PC-9 (cell line): ENCODE measurements around the gene MARCHF3. TPM values are rescaled to one million over a fixed set of nuclear protein-coding genes. Genes with fewer than 3 reads are reported as not detected.

Experiments used
- BruUV-seq: library from RNA; stranded (reverse); fragments of 400-500 nt; replicated peaks from 2 replicates; lab custom pipeline; 2021; lab: Mats Ljungman, UMichigan
- CTCF ChIA-PET: fragments of 300-600 bp; sonication (Branson Sonifier 250); formaldehyde crosslinking; loops from one replicate; lab custom pipeline; 2022; ENCODE audit warnings: antibody characterized with exemption; lab: Charles Lee
- POLR2A ChIA-PET: fragments of 300-600 bp; sonication (Branson Sonifier 250); formaldehyde crosslinking; loops from one replicate; lab custom pipeline; 2022; ENCODE audit warnings: antibody characterized with exemption; ENCODE audit not compliant: unreplicated experiment; lab: Charles Lee
- DNase-seq, 2 experiments: peaks; one replicate each; pipeline versions ENCODE4 v3.0.0 to v3.0.0-alpha.2; 2015 to 2022; ENCODE audit warnings: mixed read lengths in 1 of 2
- H2AFZ ChIP-seq: fragments of 200-600 bp; sonication (generic); 2 replicates; pipeline ENCODE4 v1.8.1; 2017; ENCODE audit warnings: antibody characterized with exemption
- H3F3A ChIP-seq: fragments of 200-600 bp; sonication (generic); 2 replicates; pipeline ENCODE4 v1.8.1; 2017; ENCODE audit warnings: antibody characterized with exemption, mild to moderate bottlenecking, low read depth; ENCODE audit not compliant: insufficient read depth
- H3K27ac ChIP-seq: fragments of 200-600 bp; sonication (generic); 2 replicates; pipeline ENCODE4 v1.6.1; 2016; ENCODE audit warnings: mixed run types
- H3K27me3 ChIP-seq: fragments of 200-600 bp; sonication (generic); 2 replicates; pipeline ENCODE4 v1.6.1; 2016; ENCODE audit warnings: low read depth, mixed run types; ENCODE audit not compliant: insufficient read depth
- H3K36me3 ChIP-seq: fragments of 200-600 bp; sonication (generic); 2 replicates; pipeline ENCODE4 v1.6.1; 2016; ENCODE audit warnings: low read depth, mixed run types
- H3K4me1 ChIP-seq: fragments of 200-600 bp; sonication (generic); replicated peaks from 2 replicates; pipeline ENCODE4 v1.6.1; 2016; ENCODE audit warnings: mixed run types; ENCODE audit not compliant: insufficient read depth
- H3K4me2 ChIP-seq: fragments of 200-600 bp; sonication (generic); 2 replicates; pipeline ENCODE4 v1.6.1; 2017; ENCODE audit warnings: mixed run types
- H3K4me3 ChIP-seq: fragments of 200-600 bp; sonication (generic); 2 replicates; pipeline ENCODE4 v1.6.1; 2016; ENCODE audit warnings: mixed run types
- H3K79me2 ChIP-seq: fragments of 200-600 bp; sonication (generic); 2 replicates; pipeline ENCODE4 v1.6.1; 2017; ENCODE audit warnings: low read depth, mixed run types
- H3K9me2 ChIP-seq: fragments of 200-600 bp; sonication (generic); 2 replicates; pipeline ENCODE4 v1.8.1; 2017; ENCODE audit warnings: mild to moderate bottlenecking; ENCODE audit not compliant: insufficient read depth
- H3K9me3 ChIP-seq: fragments of 200-600 bp; sonication (generic); 2 replicates; pipeline ENCODE4 v1.8.1; 2016; ENCODE audit warnings: low read depth; ENCODE audit not compliant: insufficient read depth
- H4K20me1 ChIP-seq: fragments of 200-600 bp; sonication (generic); 2 replicates; pipeline ENCODE4 v1.8.1; 2017; ENCODE audit not compliant: insufficient read depth
- CTCF ChIP-seq: fragments of 200-600 bp; sonication (generic); conservative IDR thresholded peaks from 2 replicates; pipeline ENCODE4 v1.6.1; 2017; ENCODE audit warnings: mixed run types, antibody characterized with exemption, mild to moderate bottlenecking, moderate library complexity
- EZH2 ChIP-seq: fragments of 200-600 bp; sonication (generic); IDR thresholded peaks from 2 replicates; pipeline ENCODE4 v1.8.0; 2017; ENCODE audit warnings: antibody characterized with exemption, low read depth
- intact Hi-C: fragments of 100-400 bp; cut with micrococcal nuclease; formaldehyde crosslinking; loops from one replicate; pipeline ENCODE4 v1.10.0; 2022; ENCODE audit not compliant: unreplicated experiment
- total RNA-seq: library from RNA; stranded (reverse); gene quantifications from 2 replicates; pipeline ENCODE4 v1.2.3, GENCODE V29; 2021

The MARCHF3 gene
- total RNA-seq, 1 experiment from 2014 or later = 0.35 TPM

- H3K27ac ChIP-seq = peak overlapping the region; percentile 53
- no peaks in the 10 kb centered on the region for H3K79me2 ChIP-seq
- no peaks in the 10 kb centered on the region for H3K9me2 ChIP-seq
- peaks cover 19% of the 10 kb centered on the region for H3K4me1 ChIP-seq
- H2AFZ ChIP-seq = no peak overlapping the region
- no TSS peak for BruUV-seq
- intact Hi-C loops = no loop called here
- no peak overlapping the region for H3K4me3 ChIP-seq
- CTCF ChIA-PET = no interaction called here
- H3K9me3 ChIP-seq = no peaks in the 10 kb centered on the region
- peaks cover 12% of the 10 kb centered on the region; the same call in 1 of the 2 replicates for H3F3A ChIP-seq
- TF ChIP-seq EZH2 = no peak
- no peak for TF ChIP-seq CTCF
- POLR2A ChIA-PET = no interaction called here
- no peaks in the 10 kb centered on the region for H3K36me3 ChIP-seq
- H4K20me1 ChIP-seq = no peaks in the 10 kb centered on the region
- DNase-seq = peak in 1 of 2 experiments; percentile 63
- peak overlapping the region; percentile 39; the same call in 1 of the 2 replicates for H3K4me2 ChIP-seq
- H3K27me3 ChIP-seq = no peaks in the 10 kb centered on the region
Observed at GRCh38 chr5:126917918-126918614, 112.3 kb downstream of the MARCHF3 start.

GRCh38 chr5:126915496-126915895 is 114.9 kb downstream of the MARCHF3 start:
- Histone ChIP-seq H2AFZ (no peak overlapping the region), H3K9me3 (no peaks in the 10 kb centered on the region), H3K4me1 (peaks cover 19% of the 10 kb centered on the region), H3K4me2 (no peak overlapping the region), H3K36me3 (no peaks in the 10 kb centered on the region), H3K27me3 (no peaks in the 10 kb centered on the region), H3K27ac (no peak overlapping the region), H3F3A (peaks cover 12% of the 10 kb centered on the region; the same call in 1 of the 2 replicates), H3K4me3 (no peak overlapping the region), H3K9me2 (no peaks in the 10 kb centered on the region), H3K79me2 (no peaks in the 10 kb centered on the region), H4K20me1 (no peaks in the 10 kb centered on the region)
- intact Hi-C loops = no loop called here
- TF ChIP-seq EZH2 (no peak), CTCF (no peak)
- DNase-seq = no peak
- BruUV-seq = no TSS peak
- ChIA-PET CTCF (no interaction called here), POLR2A (no interaction called here)

- no peak for DNase-seq
- TF ChIP-seq CTCF (no peak), EZH2 (no peak)
- intact Hi-C loops = no loop called here
- Histone ChIP-seq H3F3A (peaks cover 12% of the 10 kb centered on the region; the same call in 1 of the 2 replicates), H3K79me2 (no peaks in the 10 kb centered on the region), H3K9me2 (no peaks in the 10 kb centered on the region), H3K27ac (no peak overlapping the region), H3K36me3 (no peaks in the 10 kb centered on the region), H3K4me1 (peaks cover 19% of the 10 kb centered on the region), H3K27me3 (no peaks in the 10 kb centered on the region), H3K4me2 (no peak overlapping the region), H3K9me3 (no peaks in the 10 kb centered on the region), H2AFZ (no peak overlapping the region), H3K4me3 (no peak overlapping the region), H4K20me1 (no peaks in the 10 kb centered on the region)
- CTCF ChIA-PET = no interaction called here
- POLR2A ChIA-PET = no interaction called here
- no TSS peak for BruUV-seq
Observed at GRCh38 chr5:126914801-126915436, 115.4 kb downstream of the MARCHF3 start.
